NOMO-1 (cell line): Measurements from ENCODE around the gene RDH16.
A peak's percentile ranks its signal among the peaks of the same experiment; 100 is the strongest.
"Not testable (repeated sequence)": the region's sequence is repeated elsewhere in the genome, so short reads cannot be mapped to it uniquely, and the experiment has no call there.

Source experiments
- DNase-seq, 2 experiments: peaks; one replicate each; lab custom pipeline; 2025; ENCODE audit not compliant: unreplicated experiment in 2 of 2; lab: John Stamatoyannopoulos, UW

The RDH16 gene

GRCh38 chr12:56954958-56955355 lies 2.5 kb downstream of the RDH16 start:
- DNase-seq: no peak

- DNase-seq: no peak
Measured at GRCh38 chr12:56954057-56954957, 3.1 kb downstream of the RDH16 start.

- no peak for DNase-seq
Measured at GRCh38 chr12:56953314-56953713, 4.1 kb downstream of the RDH16 start.

- DNase-seq: no peak
Measured at GRCh38 chr12:56951582-56952339, 5.6 kb downstream of the RDH16 start.

DNA sequence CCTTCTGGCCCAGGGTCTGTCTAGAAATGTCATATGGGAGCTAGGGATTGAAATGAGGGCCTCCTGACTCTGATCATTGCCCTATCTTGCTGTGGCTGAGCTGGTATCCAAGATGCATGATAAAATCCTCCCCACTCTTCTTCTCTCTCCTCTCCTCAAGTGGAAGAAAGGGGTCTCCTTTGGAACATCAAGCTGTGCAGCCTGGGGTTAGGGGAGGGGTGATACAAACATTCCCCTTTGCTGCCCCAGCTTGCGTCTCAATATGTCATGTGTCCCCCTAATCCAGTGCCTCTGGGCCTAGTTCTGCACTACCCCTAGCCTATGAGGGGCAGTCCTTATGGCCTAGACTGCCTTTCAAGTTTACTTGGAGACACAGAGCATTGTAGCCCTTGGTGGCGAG lies 8.5 kb downstream of the RDH16 start:
- DNase-seq: no peak

DNA sequence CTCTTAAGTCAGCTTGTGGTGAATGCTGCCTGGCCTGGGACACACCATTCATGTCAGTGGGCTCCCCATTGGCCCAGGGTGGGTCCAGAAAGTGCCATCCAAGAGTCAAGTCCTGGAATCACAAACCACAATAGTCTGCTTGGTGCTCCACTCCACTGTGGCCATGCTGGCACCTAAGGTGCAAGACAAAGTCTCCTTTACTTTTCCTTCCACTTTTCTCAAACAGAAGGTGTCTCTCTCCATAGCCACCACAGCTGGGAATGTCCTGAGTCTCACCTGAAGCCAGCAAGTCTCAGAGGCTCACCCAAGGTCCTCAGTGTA lies 9.0 kb downstream of the RDH16 start:
- no peak for DNase-seq

- no peak for DNase-seq
Measured at GRCh38 chr12:56947633-56948456, 9.6 kb downstream of the RDH16 start.

DNA sequence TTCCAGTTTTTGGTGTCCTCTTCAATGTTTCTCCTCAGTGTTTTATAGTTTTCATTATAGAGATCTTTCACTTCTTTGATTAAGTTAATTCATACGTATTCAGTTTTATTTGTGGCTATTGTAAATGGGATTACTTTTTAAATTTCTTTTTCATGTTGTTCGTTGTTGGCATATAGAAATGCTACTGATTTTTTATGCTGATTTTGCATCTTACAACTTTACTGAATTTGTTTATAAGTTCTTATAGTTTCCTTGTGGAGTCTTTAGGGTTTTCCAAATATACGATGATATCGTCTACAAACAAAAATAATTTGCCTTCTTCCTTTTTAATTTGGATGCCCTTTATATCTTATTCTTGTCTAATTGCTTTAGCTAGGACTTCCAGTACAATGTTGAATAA lies 13.5 kb downstream of the RDH16 start:
- no peak for DNase-seq

DNA sequence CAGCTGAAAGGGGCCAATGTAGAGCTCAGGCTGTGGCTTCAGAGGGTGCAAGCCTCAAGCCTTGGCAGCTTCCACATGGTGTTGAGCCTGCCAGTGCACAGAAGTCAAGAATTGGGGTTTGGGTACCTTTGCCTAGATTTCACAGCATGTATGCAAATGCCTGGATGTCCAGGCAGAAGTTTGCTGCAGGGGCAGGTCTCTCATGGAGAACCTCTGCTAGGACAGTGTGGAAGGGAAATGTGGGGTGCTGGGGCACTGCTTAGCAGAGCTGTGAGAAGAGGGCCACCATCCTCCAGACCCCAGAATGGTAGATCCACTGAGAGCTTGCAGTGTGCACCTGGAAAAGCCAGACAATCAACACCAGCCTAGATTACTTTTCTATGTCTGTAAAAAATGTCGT lies 14.0 kb downstream of the RDH16 start:
- DNase-seq: not testable (repeated sequence)

GRCh38 chr12:56941299-56942017 lies 15.9 kb downstream of the RDH16 start:
- peak in 1 of 2 experiments; percentile 25 for DNase-seq

- not testable (repeated sequence) for DNase-seq
Measured at GRCh38 chr12:56940942-56941298, 16.5 kb downstream of the RDH16 start.

GRCh38 chr12:56935752-56936151 lies 21.7 kb downstream of the RDH16 start:
- no peak for DNase-seq

DNA sequence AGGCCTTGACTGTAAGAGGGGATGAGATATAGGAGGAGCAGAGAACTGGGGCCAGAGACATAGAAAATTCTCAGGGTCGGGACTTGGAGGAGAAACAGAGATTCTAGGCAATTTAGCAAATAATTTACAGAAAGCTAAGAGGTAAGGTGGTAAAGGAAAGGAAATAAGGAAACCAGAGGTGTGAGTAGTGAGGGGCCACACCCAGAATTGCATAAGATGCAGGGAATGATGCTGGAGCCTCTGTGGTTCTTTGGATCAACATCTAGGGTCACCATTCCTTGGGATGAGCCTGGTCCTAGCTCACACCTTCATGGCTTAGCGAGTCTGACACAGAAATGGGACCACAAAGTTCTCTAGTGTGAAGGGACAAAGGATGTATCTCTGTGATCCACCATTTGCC lies 22.3 kb downstream of the RDH16 start:
- DNase-seq: no peak

DNA sequence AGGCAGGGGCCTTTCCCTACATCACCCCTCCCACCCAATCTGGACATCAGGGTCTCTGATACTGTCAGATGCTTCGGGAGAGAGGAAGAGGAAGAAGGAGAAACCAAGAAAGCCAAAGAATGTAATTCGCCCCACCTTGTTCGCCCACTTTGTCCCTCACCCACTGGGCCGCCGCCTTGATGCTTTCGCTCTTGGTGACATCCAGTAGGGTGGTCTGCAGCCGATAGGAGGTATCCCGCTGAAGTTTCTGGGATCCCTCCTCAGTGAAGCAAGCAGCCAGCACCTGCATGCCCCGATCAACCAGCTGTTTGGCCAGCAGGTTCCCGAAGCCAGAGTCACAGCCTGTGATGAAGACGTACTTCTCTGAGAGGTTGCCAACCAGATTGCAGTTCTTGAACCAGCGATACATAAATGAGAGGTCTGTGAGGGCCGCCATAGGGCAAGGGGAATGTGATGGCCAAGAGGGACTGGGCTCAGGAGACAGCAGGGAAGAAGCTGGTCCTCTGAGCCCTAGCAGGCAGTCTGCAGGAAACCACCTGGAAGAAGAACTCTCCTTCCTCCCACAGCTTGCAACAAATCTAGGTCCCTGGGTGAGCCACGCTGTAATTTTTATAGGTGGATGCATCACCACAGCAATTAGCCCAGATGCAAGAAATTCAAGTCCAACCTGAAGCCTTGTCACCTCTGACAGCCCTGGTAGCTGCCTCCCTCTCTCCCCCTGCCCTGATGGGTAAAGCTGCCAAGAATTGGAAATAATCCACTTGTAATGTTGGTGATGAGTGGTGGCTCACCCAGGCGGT lies 23.4 kb downstream of the RDH16 start, which contains the start of gene SDR9C7:
TSS of gene SDR9C7 (minus strand) at position 583 of the 800 bp plus-strand sequence. CDS start at position 436, 147 bp downstream.
- DNase-seq: no peak

- peak in 1 of 2 experiments; percentile 2 for DNase-seq
Measured at GRCh38 chr12:56932867-56933266, 24.5 kb downstream of the RDH16 start.

GRCh38 chr12:56932146-56932545 lies 25.3 kb downstream of the RDH16 start:
- no peak for DNase-seq

DNA sequence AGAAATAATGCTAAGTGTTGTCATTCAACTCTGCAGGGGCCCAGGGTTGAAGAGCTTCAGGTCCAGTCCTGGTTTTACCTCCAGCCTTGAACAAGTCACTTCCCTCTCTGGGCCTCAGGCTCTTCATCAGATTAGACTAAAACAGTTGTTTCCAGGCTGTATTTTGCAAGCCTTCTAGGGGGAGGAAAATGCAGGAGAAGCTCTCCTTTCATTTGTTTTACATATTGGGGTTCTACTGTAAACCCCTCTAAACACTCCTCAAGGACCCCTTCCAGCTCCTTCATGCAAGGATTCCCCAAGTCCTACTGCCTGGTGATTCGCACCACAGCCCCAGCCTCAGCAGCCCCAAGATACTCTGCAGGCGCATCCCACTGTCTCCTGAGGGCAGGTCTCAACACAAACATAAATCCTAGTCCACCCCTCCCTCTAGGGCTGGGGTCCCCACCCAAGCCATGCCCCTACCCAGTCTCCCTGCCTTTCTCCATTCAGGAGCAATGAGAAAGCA lies 25.9 kb downstream of the RDH16 start:
- peak; percentile 80 to 82 for DNase-seq

DNA sequence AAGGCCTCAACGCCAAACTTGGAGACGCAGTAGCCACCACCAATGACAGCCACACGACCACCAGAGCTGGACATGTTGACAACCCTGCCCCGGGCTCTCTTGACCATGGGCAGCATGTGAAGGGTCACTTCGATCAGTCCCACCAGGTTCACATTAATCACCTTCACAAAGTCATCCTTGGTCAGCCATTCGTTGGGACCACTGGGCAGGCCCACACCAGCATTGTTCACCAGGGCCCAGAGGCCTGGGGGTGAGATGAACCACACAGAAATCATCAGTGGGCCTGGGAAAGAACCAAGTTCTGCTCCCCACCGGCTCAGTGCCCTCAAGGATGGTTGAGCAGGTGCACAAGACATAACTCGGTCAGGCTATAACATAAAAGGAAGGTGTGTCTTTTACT lies 27.2 kb downstream of the RDH16 start:
- no peak for DNase-seq

- DNase-seq: no peak
Measured at GRCh38 chr12:56929780-56930179, 27.6 kb downstream of the RDH16 start.
